ENCODE results near the gene NET1.

Gene NET1

GRCh38 chr10:5412277-5412941 lies at the start of gene NET1:
NET1 (plus strand) TSS chr10:5412557; CDS start chr10:5412693, 136 bp downstream.
- H3K27ac ChIP-seq (ENCODE audit: low read length) = peak within 1 kb of the TSS; percentile 50

GRCh38 chr10:5362873-5363272 lies 49.5 kb upstream of the NET1 start:
- no peak overlapping the region for H3K4me3 ChIP-seq (ENCODE audit: low read depth in 1 of 2, low read length in 2 of 2)
- no peaks in the 10 kb centered on the region for H3K4me1 ChIP-seq (ENCODE audit: control insufficient read depth in 1 of 2, insufficient read depth in 2 of 2, low read length in 2 of 2)
- H3K27ac ChIP-seq (ENCODE audit: low read length) = no peak overlapping the region
- no peaks in the 10 kb centered on the region for H3K9me3 ChIP-seq (ENCODE audit: control insufficient read depth in 1 of 2, low read length in 2 of 2)
- H3K36me3 ChIP-seq (ENCODE audit: control insufficient read depth in 1 of 2, insufficient read depth in 2 of 2, low read length in 2 of 2) = no peaks in the 10 kb centered on the region
- H3K27me3 ChIP-seq (ENCODE audit: low read depth, low read length) = peaks cover 12% of the 10 kb centered on the region

More at GRCh38 chr10:5412277-5412941, at the start of gene NET1:
- Histone ChIP-seq H3K36me3 (ENCODE audit: control insufficient read depth in 1 of 2, insufficient read depth in 2 of 2, low read length in 2 of 2) (no peaks in the 10 kb centered on the region), H3K9me3 (ENCODE audit: control insufficient read depth in 1 of 2, low read length in 2 of 2) (no peaks in the 10 kb centered on the region), H3K4me1 (ENCODE audit: control insufficient read depth in 1 of 2, insufficient read depth in 2 of 2, low read length in 2 of 2) (no peaks in the 10 kb centered on the region), H3K27me3 (ENCODE audit: low read depth, low read length) (no peaks in the 10 kb centered on the region), H3K4me3 (ENCODE audit: low read depth in 1 of 2, low read length in 2 of 2) (peak within 1 kb of the TSS; percentile 77 to 91)

GRCh38 chr10:5364374-5364773 lies 48.0 kb upstream of the NET1 start:
- Histone ChIP-seq H3K9me3 (ENCODE audit: control insufficient read depth in 1 of 2, low read length in 2 of 2) (no peaks in the 10 kb centered on the region), H3K27ac (ENCODE audit: low read length) (no peak overlapping the region), H3K4me1 (ENCODE audit: control insufficient read depth in 1 of 2, insufficient read depth in 2 of 2, low read length in 2 of 2) (no peaks in the 10 kb centered on the region), H3K36me3 (ENCODE audit: control insufficient read depth in 1 of 2, insufficient read depth in 2 of 2, low read length in 2 of 2) (no peaks in the 10 kb centered on the region), H3K4me3 (ENCODE audit: low read depth in 1 of 2, low read length in 2 of 2) (no peak overlapping the region), H3K27me3 (ENCODE audit: low read depth, low read length) (peaks cover 12% of the 10 kb centered on the region)

GRCh38 chr10:5364890-5365338 lies 47.4 kb upstream of the NET1 start, which contains the start of gene UCN3:
UCN3 (plus strand) TSS chr10:5364966; CDS start chr10:5373721, 8,755 bp downstream.
- no peak within 1 kb of the TSS for H3K27ac ChIP-seq (ENCODE audit: low read length)
- no peaks in the 10 kb centered on the region for H3K9me3 ChIP-seq (ENCODE audit: control insufficient read depth in 1 of 2, low read length in 2 of 2)
- no peak within 1 kb of the TSS for H3K4me3 ChIP-seq (ENCODE audit: low read depth in 1 of 2, low read length in 2 of 2)
- peaks cover 12% of the 10 kb centered on the region for H3K27me3 ChIP-seq (ENCODE audit: low read depth, low read length)
- no peaks in the 10 kb centered on the region for H3K4me1 ChIP-seq (ENCODE audit: control insufficient read depth in 1 of 2, insufficient read depth in 2 of 2, low read length in 2 of 2)
- H3K36me3 ChIP-seq (ENCODE audit: control insufficient read depth in 1 of 2, insufficient read depth in 2 of 2, low read length in 2 of 2) = no peaks in the 10 kb centered on the region

GRCh38 chr10:5365928-5366327 lies 46.4 kb upstream of the NET1 start:
- Histone ChIP-seq H3K36me3 (ENCODE audit: control insufficient read depth in 1 of 2, insufficient read depth in 2 of 2, low read length in 2 of 2) (no peaks in the 10 kb centered on the region), H3K27ac (ENCODE audit: low read length) (no peak overlapping the region), H3K4me1 (ENCODE audit: control insufficient read depth in 1 of 2, insufficient read depth in 2 of 2, low read length in 2 of 2) (no peaks in the 10 kb centered on the region), H3K4me3 (ENCODE audit: low read depth in 1 of 2, low read length in 2 of 2) (no peak overlapping the region), H3K27me3 (ENCODE audit: low read depth, low read length) (peaks cover 12% of the 10 kb centered on the region), H3K9me3 (ENCODE audit: control insufficient read depth in 1 of 2, low read length in 2 of 2) (no peaks in the 10 kb centered on the region)

- no peak overlapping the region for H3K4me3 ChIP-seq (ENCODE audit: low read depth in 1 of 2, low read length in 2 of 2)
- no peaks in the 10 kb centered on the region for H3K36me3 ChIP-seq (ENCODE audit: control insufficient read depth in 1 of 2, insufficient read depth in 2 of 2, low read length in 2 of 2)
- H3K4me1 ChIP-seq (ENCODE audit: control insufficient read depth in 1 of 2, insufficient read depth in 2 of 2, low read length in 2 of 2) = no peaks in the 10 kb centered on the region
- no peaks in the 10 kb centered on the region for H3K9me3 ChIP-seq (ENCODE audit: control insufficient read depth in 1 of 2, low read length in 2 of 2)
- H3K27ac ChIP-seq (ENCODE audit: low read length) = no peak overlapping the region
- H3K27me3 ChIP-seq (ENCODE audit: low read depth, low read length) = no peaks in the 10 kb centered on the region
These were observed 42.8 kb upstream of the NET1 start for GRCh38 chr10:5369362-5370158.

GRCh38 chr10:5370493-5371352 lies 41.6 kb upstream of the NET1 start:
- H3K36me3 ChIP-seq (ENCODE audit: control insufficient read depth in 1 of 2, insufficient read depth in 2 of 2, low read length in 2 of 2) = no peaks in the 10 kb centered on the region
- no peak overlapping the region for H3K27ac ChIP-seq (ENCODE audit: low read length)
- no peaks in the 10 kb centered on the region for H3K27me3 ChIP-seq (ENCODE audit: low read depth, low read length)
- no peak overlapping the region for H3K4me3 ChIP-seq (ENCODE audit: low read depth in 1 of 2, low read length in 2 of 2)
- no peaks in the 10 kb centered on the region for H3K4me1 ChIP-seq (ENCODE audit: control insufficient read depth in 1 of 2, insufficient read depth in 2 of 2, low read length in 2 of 2)
- no peaks in the 10 kb centered on the region for H3K9me3 ChIP-seq (ENCODE audit: control insufficient read depth in 1 of 2, low read length in 2 of 2)

- H3K27ac ChIP-seq (ENCODE audit: low read length) = no peak overlapping the region
- H3K4me1 ChIP-seq (ENCODE audit: control insufficient read depth in 1 of 2, insufficient read depth in 2 of 2, low read length in 2 of 2) = no peaks in the 10 kb centered on the region
- H3K9me3 ChIP-seq (ENCODE audit: control insufficient read depth in 1 of 2, low read length in 2 of 2) = no peaks in the 10 kb centered on the region
- H3K36me3 ChIP-seq (ENCODE audit: control insufficient read depth in 1 of 2, insufficient read depth in 2 of 2, low read length in 2 of 2) = no peaks in the 10 kb centered on the region
- no peak overlapping the region for H3K4me3 ChIP-seq (ENCODE audit: low read depth in 1 of 2, low read length in 2 of 2)
- no peaks in the 10 kb centered on the region for H3K27me3 ChIP-seq (ENCODE audit: low read depth, low read length)
These were observed 39.0 kb upstream of the NET1 start for GRCh38 chr10:5373307-5373706.

GRCh38 chr10:5373891-5374611 lies 38.3 kb upstream of the NET1 start:
- H3K36me3 ChIP-seq (ENCODE audit: control insufficient read depth in 1 of 2, insufficient read depth in 2 of 2, low read length in 2 of 2) = no peaks in the 10 kb centered on the region
- H3K4me1 ChIP-seq (ENCODE audit: control insufficient read depth in 1 of 2, insufficient read depth in 2 of 2, low read length in 2 of 2) = no peaks in the 10 kb centered on the region
- no peaks in the 10 kb centered on the region for H3K27me3 ChIP-seq (ENCODE audit: low read depth, low read length)
- H3K9me3 ChIP-seq (ENCODE audit: control insufficient read depth in 1 of 2, low read length in 2 of 2) = no peaks in the 10 kb centered on the region
- H3K27ac ChIP-seq (ENCODE audit: low read length) = no peak overlapping the region
- H3K4me3 ChIP-seq (ENCODE audit: low read depth in 1 of 2, low read length in 2 of 2) = no peak overlapping the region

- Histone ChIP-seq H3K27me3 (ENCODE audit: low read depth, low read length) (no peaks in the 10 kb centered on the region), H3K4me3 (ENCODE audit: low read depth in 1 of 2, low read length in 2 of 2) (no peak overlapping the region), H3K36me3 (ENCODE audit: control insufficient read depth in 1 of 2, insufficient read depth in 2 of 2, low read length in 2 of 2) (no peaks in the 10 kb centered on the region), H3K27ac (ENCODE audit: low read length) (no peak overlapping the region), H3K4me1 (ENCODE audit: control insufficient read depth in 1 of 2, insufficient read depth in 2 of 2, low read length in 2 of 2) (no peaks in the 10 kb centered on the region), H3K9me3 (ENCODE audit: control insufficient read depth in 1 of 2, low read length in 2 of 2) (no peaks in the 10 kb centered on the region)
These were observed 35.9 kb upstream of the NET1 start for GRCh38 chr10:5376450-5376849.
